HFF-Myc (cell line): ENCODE data around the gene NDUFA3.

ENCODE experiments used
- DNase-seq: peaks from one replicate; pipeline ENCODE4 v3.0.0-alpha.2; 2011; ENCODE audit warnings: low read depth; ENCODE audit errors: extremely low read depth
- H3K4me3 ChIP-seq: replicated peaks from 2 replicates; pipeline ENCODE4 v1.5.1; 2011; ENCODE audit warnings: low read depth, mild to moderate bottlenecking, control low read depth, low read length
- TF ChIP-seq, protein P1 (sequence below): IDR thresholded peaks from 2 replicates; pipeline ENCODE4 v1.5.1; 2012; ENCODE audit warnings: mild to moderate bottlenecking, low read depth, low read length, control low read depth; ENCODE audit errors: missing control alignments

The NDUFA3 gene

DNA sequence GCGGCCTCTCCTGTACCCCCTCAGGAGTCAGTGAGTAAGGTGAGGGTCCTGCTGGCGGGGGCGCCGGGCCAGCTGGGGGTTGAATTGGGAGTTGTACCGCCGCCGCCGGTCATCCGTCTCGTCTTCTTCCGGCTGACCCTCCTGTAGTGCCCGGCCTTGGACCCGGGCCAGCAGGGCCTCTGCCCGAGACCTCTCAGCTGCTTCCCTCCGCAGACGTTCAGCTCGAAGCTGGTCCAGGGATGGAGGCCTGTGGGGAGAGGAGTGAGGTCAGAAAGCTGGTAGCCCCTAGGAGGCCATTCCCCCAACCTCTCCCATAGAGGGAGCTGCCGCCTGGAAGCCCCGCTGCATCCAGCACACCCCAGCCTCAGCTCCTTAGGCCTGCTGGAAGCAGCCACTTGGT is 53.0 kb downstream of the NDUFA3 start:
- TF ChIP-seq, protein P1, sequence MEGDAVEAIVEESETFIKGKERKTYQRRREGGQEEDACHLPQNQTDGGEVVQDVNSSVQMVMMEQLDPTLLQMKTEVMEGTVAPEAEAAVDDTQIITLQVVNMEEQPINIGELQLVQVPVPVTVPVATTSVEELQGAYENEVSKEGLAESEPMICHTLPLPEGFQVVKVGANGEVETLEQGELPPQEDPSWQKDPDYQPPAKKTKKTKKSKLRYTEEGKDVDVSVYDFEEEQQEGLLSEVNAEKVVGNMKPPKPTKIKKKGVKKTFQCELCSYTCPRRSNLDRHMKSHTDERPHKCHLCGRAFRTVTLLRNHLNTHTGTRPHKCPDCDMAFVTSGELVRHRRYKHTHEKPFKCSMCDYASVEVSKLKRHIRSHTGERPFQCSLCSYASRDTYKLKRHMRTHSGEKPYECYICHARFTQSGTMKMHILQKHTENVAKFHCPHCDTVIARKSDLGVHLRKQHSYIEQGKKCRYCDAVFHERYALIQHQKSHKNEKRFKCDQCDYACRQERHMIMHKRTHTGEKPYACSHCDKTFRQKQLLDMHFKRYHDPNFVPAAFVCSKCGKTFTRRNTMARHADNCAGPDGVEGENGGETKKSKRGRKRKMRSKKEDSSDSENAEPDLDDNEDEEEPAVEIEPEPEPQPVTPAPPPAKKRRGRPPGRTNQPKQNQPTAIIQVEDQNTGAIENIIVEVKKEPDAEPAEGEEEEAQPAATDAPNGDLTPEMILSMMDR = no peak
- no peak for DNase-seq
- no peak overlapping the region for H3K4me3 ChIP-seq

DNA sequence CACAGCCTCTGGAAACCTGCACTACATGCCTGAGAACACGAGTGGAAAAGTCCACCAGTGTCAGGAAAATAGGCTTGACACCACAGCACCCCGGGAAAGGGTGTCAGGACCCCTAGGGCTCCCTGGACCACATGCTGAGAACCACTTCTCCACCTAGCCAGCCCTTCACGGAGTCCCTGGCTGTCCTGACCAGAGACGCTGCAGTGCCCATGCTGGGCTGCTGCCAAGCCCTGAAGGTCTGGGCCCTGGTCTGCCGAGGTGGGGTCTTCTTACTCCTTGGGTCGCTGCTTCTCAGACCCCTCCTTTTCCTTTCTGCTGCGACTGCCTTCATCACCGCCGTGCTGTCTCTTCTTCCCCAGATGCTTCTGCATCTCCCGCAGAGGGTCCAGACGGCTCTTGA is 53.8 kb downstream of the NDUFA3 start:
- H3K4me3 ChIP-seq = no peak overlapping the region
- TF ChIP-seq, protein P1 = no peak
- no peak for DNase-seq

DNA sequence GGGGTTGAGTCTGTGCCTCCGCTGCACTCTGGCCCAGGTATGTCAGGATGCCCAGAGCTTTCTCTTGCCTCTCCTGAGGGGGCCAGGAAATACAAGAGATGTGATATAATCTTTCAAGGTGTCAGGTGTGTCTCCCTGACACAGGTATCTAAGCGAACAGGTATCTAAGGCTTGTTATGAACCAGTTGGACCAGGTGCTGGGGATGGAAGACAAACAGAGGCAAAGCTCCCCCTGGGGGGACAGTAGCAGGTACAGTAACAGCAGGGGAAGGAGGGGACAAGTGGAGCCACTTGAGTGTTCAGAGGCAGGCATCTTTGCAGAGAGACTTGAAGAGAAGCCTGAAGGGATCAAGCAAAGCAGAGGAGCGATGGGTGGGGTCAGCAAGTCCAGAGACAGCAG is 54.3 kb downstream of the NDUFA3 start:
- DNase-seq = no peak
- TF ChIP-seq, protein P1 = no peak
- no peak overlapping the region for H3K4me3 ChIP-seq
